Epithelial cell of esophagus (primary cell): ENCODE data around the gene CCL23.

Experiments used
- DNase-seq: peaks from one replicate; pipeline ENCODE4 v3.0.0; 2010; ENCODE audit warnings: low read depth
- H3K4me3 ChIP-seq: 2 replicates; pipeline ENCODE4 v1.5.1; 2011; ENCODE audit warnings: mild to moderate bottlenecking, low read length, control low read depth
- CTCF ChIP-seq: IDR thresholded peaks from 2 replicates; pipeline ENCODE4 v1.5.1; 2011; ENCODE audit warnings: low read depth, mild to moderate bottlenecking, low read length, control low read depth, inconsistent platforms; ENCODE audit not compliant: insufficient read depth; ENCODE audit errors: missing control alignments

CCL23 gene

GRCh38 chr17:36008998-36009665 lies 8.6 kb downstream of the CCL23 start:
- DNase-seq: peak; percentile 39
- peak; percentile 39 for TF ChIP-seq CTCF
- no peak overlapping the region for H3K4me3 ChIP-seq

GRCh38 chr17:36004594-36005108 lies 13.1 kb downstream of the CCL23 start:
- TF ChIP-seq CTCF: no peak
- no peak for DNase-seq
- H3K4me3 ChIP-seq: no peak overlapping the region

- H3K4me3 ChIP-seq: no peak overlapping the region
- no peak for TF ChIP-seq CTCF
- no peak for DNase-seq
Measured at GRCh38 chr17:36002631-36003030, 15.1 kb downstream of the CCL23 start.

- no peak for TF ChIP-seq CTCF
- DNase-seq: no peak
- H3K4me3 ChIP-seq: no peak overlapping the region
Measured at GRCh38 chr17:36001862-36002603, 15.7 kb downstream of the CCL23 start.

GRCh38 chr17:36001110-36001771 lies 16.5 kb downstream of the CCL23 start, which contains the start of gene CCL15:
CCL15 (minus strand) TSS chr17:36001553; CDS start chr17:36001492, 61 bp downstream.
- no peak within 1 kb of the TSS for H3K4me3 ChIP-seq
- DNase-seq: no peak
- TF ChIP-seq CTCF: no peak

GRCh38 chr17:36000732-36001109 lies 17.1 kb downstream of the CCL23 start:
- TF ChIP-seq CTCF: no peak
- H3K4me3 ChIP-seq: no peak overlapping the region
- no peak for DNase-seq
